ENCODE results near the gene IQSEC1. TPM values are rescaled to one million over a fixed set of nuclear protein-coding genes. Genes with fewer than 3 reads are reported as not detected.

IQSEC1 gene
- total and polyA plus RNA-seq, 10 of the 15 experiments (the other 5 are each of a cell fraction or from before 2014, with no cell fraction given) = 0.92 to 55.2 (median 8.5) TPM

- TF ChIP-seq CREM (IDR thresholded peaks at IDR 0.05; ENCODE audit: low read depth) = peak; percentile 62
- TF ChIP-seq SIX5 (IDR thresholded peaks at IDR 0.05; ENCODE audit: low read depth, low read length, severe bottlenecking) = no peak
- TF ChIP-seq IKZF1 (conservative IDR thresholded peaks at IDR 0.05) = peak; percentile 90
- no peak for TF ChIP-seq ZNF207 (IDR thresholded peaks at IDR 0.05; ENCODE audit: borderline replicate concordance)
- no peak for TF ChIP-seq ZNF592 (IDR thresholded peaks at IDR 0.05)
- 0 out of 2 replicates have a peak, but pooled peaks have one; percentile 62 for TF ChIP-seq MEF2A (IDR thresholded peaks at IDR 0.05; ENCODE audit: insufficient read depth, low read depth, low read length)
- no peak for TF ChIP-seq SREBF2 (IDR thresholded peaks at IDR 0.05; ENCODE audit: low read length)
- TF ChIP-seq STAT1 (conservative IDR thresholded peaks at IDR 0.05) = no peak
- no peak for TF ChIP-seq HCFC1 (IDR thresholded peaks at IDR 0.05; ENCODE audit: low read length)
- TF ChIP-seq TARDBP (IDR thresholded peaks at IDR 0.05; ENCODE audit: borderline replicate concordance) = no peak
- TF ChIP-seq SRF (IDR thresholded peaks at IDR 0.05; ENCODE audit: low read depth in 2 of 2, low read length in 2 of 2) = no peak
- no peak for TF ChIP-seq EGR1 (IDR thresholded peaks at IDR 0.05; ENCODE audit: borderline replicate concordance in 1 of 2, low read depth in 2 of 2, low read length in 2 of 2)
- no peak for TF ChIP-seq TBL1XR1 (IDR thresholded peaks at IDR 0.05; ENCODE audit: low read depth, low read length)
- no peak for TF ChIP-seq ELK1 (IDR thresholded peaks at IDR 0.05; ENCODE audit: low read depth, low read length)
- peak; percentile 84 for TF ChIP-seq EED (IDR thresholded peaks at IDR 0.05; ENCODE audit: low read depth)
- peak; percentile 62 for TF ChIP-seq CREB1 (IDR thresholded peaks at IDR 0.05; ENCODE audit: low read depth)
- TF ChIP-seq E2F4 (IDR thresholded peaks at IDR 0.05; ENCODE audit: low read depth, low read length) = no peak
- no peak for TF ChIP-seq GABPA (IDR thresholded peaks at IDR 0.05; ENCODE audit: low read depth)
- TF ChIP-seq PAX8 (IDR thresholded peaks at IDR 0.05) = no peak
- no peak for TF ChIP-seq TCF3 (IDR thresholded peaks at IDR 0.05; ENCODE audit: borderline replicate concordance, insufficient read depth, low read depth, low read length)
- TF ChIP-seq PRDM15 (CRISPR knock-in tag; IDR thresholded peaks at IDR 0.05) = no peak
These were observed 70.7 kb downstream of the IQSEC1 start (continued) for GRCh38 chr3:13002398-13003124.

Measured in GM12878 (cell line).